SK-N-MC (cell line): Measurements from ENCODE around the gene POR.
"Not testable (repeated sequence)": the region's sequence is repeated elsewhere in the genome, so short reads cannot be mapped to it uniquely, and the experiment has no call there.

Experiments used
- DNase-seq: peaks from one replicate; pipeline ENCODE4 v3.0.0-alpha.2; 2011; ENCODE audit warnings: low read depth, low spot score
- H3K27ac ChIP-seq: fragments of 200-600 bp; sonication (generic); 2 replicates; pipeline ENCODE4 v1.5.1; 2016; ENCODE audit warnings: mixed run types
- H3K36me3 ChIP-seq: fragments of 200-600 bp; sonication (generic); 2 replicates; pipeline ENCODE4 v1.6.1; 2017; ENCODE audit warnings: antibody characterized with exemption, low read length, mixed read lengths; ENCODE audit not compliant: insufficient read depth
- H3K4me3 ChIP-seq: fragments of 200-600 bp; sonication (generic); 2 replicates; pipeline ENCODE4 v1.5.1; 2016
- H3K9ac ChIP-seq: fragments of 200-600 bp; sonication (generic); 2 replicates; pipeline ENCODE4 v1.8.0; 2017; ENCODE audit warnings: mixed run types, mixed read lengths; ENCODE audit not compliant: insufficient read length
- H3K9me3 ChIP-seq: fragments of 200-600 bp; sonication (generic); 2 replicates; pipeline ENCODE4 v1.6.1; 2017; ENCODE audit warnings: low read depth, mild to moderate bottlenecking, antibody characterized with exemption, low read length, moderate library complexity, mixed read lengths
- EZH2 ChIP-seq: fragments of 200-600 bp; sonication (generic); IDR thresholded peaks from one replicate; pipeline ENCODE4 v1.6.1; 2017; ENCODE audit warnings: antibody characterized with exemption
- FOXP2 ChIP-seq: optimal IDR thresholded peaks from 2 replicates; pipeline ENCODE3; 2011; ENCODE audit warnings: mild to moderate bottlenecking, moderate library complexity; ENCODE audit not compliant: insufficient read depth; ENCODE audit errors: extremely low read length, control extremely low read depth
- POLR2AphosphoS5 ChIP-seq: IDR thresholded peaks from 2 replicates; pipeline ENCODE4 v1.6.1; 2012; ENCODE audit warnings: mild to moderate bottlenecking, low read depth, low read length, borderline replicate concordance

POR gene

GRCh38 chr7:76008156-76008687 is 93.3 kb downstream of the POR start:
- Histone ChIP-seq H3K27ac (no peak overlapping the region), H3K36me3 (no peaks in the 10 kb centered on the region), H3K4me3 (no peak overlapping the region), H3K9me3 (no peaks in the 10 kb centered on the region), H3K9ac (no peak overlapping the region)
- TF ChIP-seq FOXP2 (no peak), EZH2 (no peak)
- DNase-seq = no peak

- no peak overlapping the region for H3K4me3 ChIP-seq
- no peak for DNase-seq
- no peak overlapping the region for H3K27ac ChIP-seq
- H3K36me3 ChIP-seq = no peaks in the 10 kb centered on the region
- no peak for TF ChIP-seq POLR2AphosphoS5
- TF ChIP-seq EZH2 = no peak
- no peak for TF ChIP-seq FOXP2
- H3K9ac ChIP-seq = no peak overlapping the region
- H3K9me3 ChIP-seq = no peaks in the 10 kb centered on the region
Measured at GRCh38 chr7:76009672-76010600, 95.0 kb downstream of the POR start.

GRCh38 chr7:76011442-76011861 is 96.5 kb downstream of the POR start:
- TF ChIP-seq EZH2 = no peak
- TF ChIP-seq FOXP2 = no peak
- TF ChIP-seq POLR2AphosphoS5 = no peak
- Histone ChIP-seq H3K27ac (no peak overlapping the region), H3K9ac (no peak overlapping the region), H3K4me3 (no peak overlapping the region), H3K9me3 (no peaks in the 10 kb centered on the region), H3K36me3 (no peaks in the 10 kb centered on the region)
- DNase-seq = no peak

GRCh38 chr7:76016191-76016947 is 101.4 kb downstream of the POR start:
- Histone ChIP-seq H3K9ac (no peak overlapping the region), H3K36me3 (no peaks in the 10 kb centered on the region), H3K4me3 (no peak overlapping the region), H3K9me3 (no peaks in the 10 kb centered on the region), H3K27ac (no peak overlapping the region)
- no peak for TF ChIP-seq POLR2AphosphoS5
- TF ChIP-seq EZH2 = no peak
- no peak for TF ChIP-seq FOXP2
- no peak for DNase-seq

- not testable (repeated sequence) for DNase-seq, H3K9me3 ChIP-seq, H3K36me3 ChIP-seq
Measured at GRCh38 chr7:76018520-76018919, 103.6 kb downstream of the POR start.

GRCh38 chr7:76020031-76020714 is 105.2 kb downstream of the POR start:
- no peaks in the 10 kb centered on the region for H3K9me3 ChIP-seq
- TF ChIP-seq FOXP2 (no peak), EZH2 (no peak), POLR2AphosphoS5 (no peak)
- no peak overlapping the region for H3K9ac ChIP-seq
- no peak overlapping the region for H3K27ac ChIP-seq
- no peak for DNase-seq
- no peak overlapping the region for H3K4me3 ChIP-seq
- no peaks in the 10 kb centered on the region for H3K36me3 ChIP-seq

More at GRCh38 chr7:76018520-76018919, 103.6 kb downstream of the POR start:
- not testable (repeated sequence) for H3K27ac ChIP-seq, H3K4me3 ChIP-seq, H3K9ac ChIP-seq

GRCh38 chr7:76022026-76022780 is 107.2 kb downstream of the POR start:
- no peaks in the 10 kb centered on the region for H3K9me3 ChIP-seq
- no peaks in the 10 kb centered on the region for H3K36me3 ChIP-seq
- TF ChIP-seq EZH2 = no peak
- TF ChIP-seq POLR2AphosphoS5 = no peak
- no peak overlapping the region for H3K27ac ChIP-seq
- no peak overlapping the region for H3K4me3 ChIP-seq
- DNase-seq = no peak
- H3K9ac ChIP-seq = no peak overlapping the region
